ENCODE measurements around the gene NAA16.
"Not testable (repeated sequence)": the region's sequence is repeated elsewhere in the genome, so short reads cannot be mapped to it uniquely, and the experiment has no call there.

The NAA16 gene

DNA sequence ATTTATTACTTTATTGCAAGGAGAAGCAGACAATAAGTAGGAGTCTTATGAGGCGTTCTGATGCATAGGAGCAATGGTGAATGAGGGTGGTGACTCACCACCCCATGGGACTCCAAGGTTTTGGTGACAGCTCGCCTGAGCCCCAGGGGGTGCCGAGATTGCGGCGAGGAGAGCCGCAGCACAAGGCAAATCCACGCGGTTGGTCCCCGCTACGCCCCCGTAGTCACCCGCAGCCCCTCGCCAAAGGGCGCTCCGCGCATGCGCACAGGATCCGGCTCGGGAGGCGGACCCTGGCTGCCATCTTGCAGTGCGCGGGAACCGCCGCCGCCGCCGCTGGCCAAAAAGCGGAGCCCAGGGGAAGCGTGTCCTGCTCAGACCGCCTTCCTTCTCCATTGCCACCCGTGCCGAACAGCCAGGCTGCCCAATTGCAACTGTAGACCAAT is at the start of gene NAA16:
NAA16 (plus strand) TSS at position 305 of the 443 bp plus-strand sequence. CDS start 262 bp downstream, outside the sequence.
- DNase-seq: peak; percentile 93

DNA sequence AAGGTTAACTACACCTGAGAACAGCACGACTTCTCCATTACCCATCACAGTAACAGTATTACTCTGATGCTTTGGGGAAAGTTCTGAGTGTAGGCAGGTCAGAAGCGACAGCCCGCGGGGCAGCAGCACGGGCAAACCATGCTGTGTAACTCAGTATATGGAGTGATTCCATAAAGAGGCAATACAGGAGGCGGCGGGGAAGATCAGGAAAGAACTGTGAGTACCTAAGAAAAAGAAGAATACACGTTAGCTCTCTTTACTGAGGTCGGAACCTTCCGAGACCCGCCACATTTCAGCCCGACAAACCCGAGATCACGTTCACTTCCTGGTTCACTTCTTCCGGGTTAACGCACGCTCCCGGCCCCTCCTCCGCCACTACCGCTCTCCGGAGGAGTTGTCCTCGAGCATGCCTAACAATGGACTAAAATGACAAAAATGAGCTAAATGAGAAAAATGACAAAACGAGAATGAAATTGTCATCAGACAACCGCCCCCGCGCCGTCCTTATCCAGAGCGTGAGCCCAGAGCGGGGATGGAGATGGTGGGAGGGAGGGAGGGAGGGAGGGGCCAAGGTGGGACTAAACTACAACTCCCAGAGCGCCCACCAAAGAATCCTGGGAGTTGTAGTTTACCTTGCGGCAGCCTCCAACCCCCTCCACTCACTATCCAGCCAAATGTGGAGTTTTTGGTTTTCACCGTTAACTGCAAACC is 47.7 kb upstream of the NAA16 start, which contains the start of gene MTRF1:
MTRF1 (minus strand) TSS at position 316 of the 711 bp plus-strand sequence. CDS start 2,669 bp downstream, outside the sequence.
- DNase-seq: peak; percentile 81

DNA sequence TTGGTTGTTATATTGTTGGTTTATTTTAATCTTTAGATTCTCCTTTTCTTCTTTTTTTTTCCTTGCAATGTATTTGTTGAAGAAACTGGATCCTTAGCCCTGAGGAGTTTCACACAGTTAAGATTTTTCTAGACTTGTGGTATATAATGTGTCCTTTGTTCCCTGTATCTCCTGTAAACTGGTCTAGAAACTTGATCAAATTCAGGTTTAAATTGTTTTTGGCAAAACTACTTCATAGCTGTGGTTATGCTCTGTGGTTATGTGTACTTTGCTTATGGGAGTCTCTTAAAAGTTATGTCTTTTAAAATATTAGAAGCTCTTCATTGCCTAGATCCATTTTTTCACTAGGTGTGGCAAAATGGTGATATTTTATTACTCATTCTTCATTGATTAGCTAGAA is 44.0 kb upstream of the NAA16 start:
- DNase-seq: no peak

DNA sequence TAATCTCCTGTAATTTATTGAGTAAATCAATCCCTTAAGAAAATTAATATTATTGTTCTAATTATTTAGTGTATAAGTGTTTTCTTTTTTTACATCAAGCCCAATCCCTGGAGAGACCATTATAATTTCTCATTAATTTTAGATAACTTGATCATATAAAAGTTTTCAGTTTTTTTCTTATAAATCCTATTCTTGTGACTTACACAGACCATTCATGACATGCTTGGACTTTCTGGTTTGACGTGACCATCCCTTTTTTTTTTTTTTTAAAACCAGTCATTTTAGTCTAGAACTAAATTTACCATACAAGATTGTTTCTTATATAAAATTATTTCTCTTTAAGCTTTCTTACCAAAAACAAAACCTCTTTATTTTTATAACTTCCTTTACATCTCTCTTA is 42.3 kb upstream of the NAA16 start:
- peak; percentile 47 for DNase-seq

DNA sequence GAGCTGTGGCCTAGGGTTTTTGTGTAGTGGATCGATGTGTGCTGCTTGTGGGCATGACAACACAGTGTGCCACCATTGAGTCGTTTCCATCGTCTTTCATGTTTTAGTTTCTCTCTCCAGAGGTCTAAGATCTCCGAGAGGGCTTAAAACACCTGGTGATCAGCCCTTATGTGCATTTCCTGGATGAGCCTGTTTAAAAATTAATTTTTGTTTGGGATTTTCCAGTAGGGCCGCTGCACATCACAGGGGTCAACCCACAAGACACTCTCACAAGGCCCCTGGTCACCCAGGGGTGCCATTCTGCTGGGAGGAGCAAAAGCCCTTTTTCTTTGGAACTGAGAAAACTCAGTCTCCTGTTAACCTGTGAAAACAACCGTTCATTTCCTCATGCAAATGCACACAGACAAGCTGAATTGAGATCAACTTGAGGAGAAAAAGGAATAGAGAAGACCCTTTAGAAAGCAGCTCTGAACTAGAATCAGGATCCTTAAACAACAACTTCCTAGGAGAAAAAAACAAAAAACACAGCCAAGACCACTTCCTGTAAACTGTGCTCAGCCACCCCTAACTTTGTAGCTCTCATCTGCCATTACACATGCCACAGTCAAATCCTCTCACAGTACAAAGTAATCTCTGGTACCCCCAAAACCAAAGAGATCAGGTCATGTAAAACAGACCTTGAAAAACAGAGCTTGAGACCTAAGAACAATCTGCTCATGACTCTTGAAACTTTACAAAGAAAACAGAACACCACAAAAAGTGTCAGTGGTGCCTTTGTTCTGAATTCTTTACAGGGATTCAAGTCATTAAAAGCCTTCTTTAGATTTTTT is 39.4 kb upstream of the NAA16 start:
- DNase-seq: no peak

DNA sequence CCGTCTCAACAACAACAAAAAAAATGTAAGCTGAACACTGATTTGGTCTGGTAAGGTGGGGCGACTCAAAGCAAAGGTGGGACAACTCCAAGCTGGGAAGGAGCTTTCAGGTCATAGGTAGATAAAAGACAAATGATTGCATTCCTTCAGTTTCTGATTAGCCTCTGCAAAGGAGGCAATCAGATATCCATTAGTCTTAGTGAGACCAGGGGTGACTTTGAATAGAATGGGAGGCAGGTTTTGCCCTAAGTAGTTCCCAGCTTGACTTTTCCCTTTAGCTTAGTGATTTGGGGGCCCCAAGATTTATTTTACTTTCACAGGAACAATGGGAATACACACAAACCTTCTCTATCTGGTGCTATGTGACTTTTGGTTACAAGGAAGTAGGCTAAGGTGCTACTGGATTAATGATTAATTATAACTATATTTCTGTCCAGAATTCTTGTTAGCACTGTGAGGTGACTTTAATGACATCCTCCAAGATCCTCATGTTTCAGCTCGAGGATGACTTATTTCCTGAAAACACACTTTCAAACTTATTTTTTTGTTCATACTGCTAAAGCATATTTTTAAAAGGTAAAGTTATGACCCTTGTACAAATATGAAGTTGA is 37.1 kb upstream of the NAA16 start:
- no peak for DNase-seq

DNA sequence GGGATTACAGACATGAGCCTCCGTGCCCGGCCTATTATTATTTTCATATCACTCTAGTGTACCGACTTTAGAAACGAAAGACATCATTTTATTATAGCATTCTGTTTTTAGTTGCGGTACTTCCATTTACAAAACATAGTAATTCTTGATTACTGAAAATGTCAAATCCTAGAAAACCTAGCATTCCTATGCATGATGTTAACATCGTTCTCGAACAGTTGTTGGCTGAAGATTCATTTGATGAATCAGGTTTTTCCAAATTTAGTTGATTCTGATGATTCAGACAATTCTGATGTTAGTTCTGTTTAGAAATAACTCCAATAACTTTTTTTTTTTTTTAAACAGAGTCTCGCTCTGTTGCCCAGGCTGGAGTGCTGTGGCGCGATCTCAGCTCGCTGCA is 36.2 kb upstream of the NAA16 start:
- no peak for DNase-seq

DNA sequence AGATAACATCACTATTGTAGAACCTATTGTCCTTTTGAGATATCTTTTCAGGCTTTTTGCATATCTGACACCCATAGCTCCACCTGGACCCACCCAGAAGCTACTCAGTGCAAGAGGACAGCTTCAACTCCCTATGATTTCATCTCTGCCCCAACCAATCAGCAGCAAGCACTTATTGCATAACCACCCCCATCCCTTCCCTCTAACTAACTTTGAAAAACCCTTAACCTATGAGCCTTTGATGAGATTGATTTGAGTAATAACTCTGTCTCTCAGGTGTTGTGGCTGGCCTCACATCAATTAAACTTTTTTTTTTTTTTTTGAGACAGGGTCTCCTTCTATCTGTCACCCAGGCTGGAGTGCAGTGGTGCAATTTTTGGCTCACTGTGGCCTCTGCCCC is 34.2 kb upstream of the NAA16 start:
- no peak for DNase-seq

DNA sequence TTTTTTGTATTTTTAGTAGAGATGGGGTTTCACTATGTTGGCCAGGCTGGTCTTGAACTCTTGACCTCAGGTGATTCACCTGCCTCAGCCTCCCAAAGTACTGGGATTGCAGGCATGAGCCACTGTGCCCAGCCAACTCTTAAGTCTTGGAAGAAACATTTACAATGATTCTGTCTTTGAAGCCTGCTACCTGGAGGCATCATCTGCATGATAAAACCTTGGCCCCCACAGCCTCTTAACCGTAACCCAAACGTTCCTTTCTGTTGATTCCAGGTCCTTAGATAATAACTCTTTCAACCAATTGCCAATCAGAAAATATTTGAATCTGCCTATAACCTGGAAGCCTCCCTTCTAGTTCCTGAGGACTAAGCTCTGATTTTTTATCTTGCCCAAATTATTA is 31.9 kb upstream of the NAA16 start:
- not testable (repeated sequence) for DNase-seq

DNA sequence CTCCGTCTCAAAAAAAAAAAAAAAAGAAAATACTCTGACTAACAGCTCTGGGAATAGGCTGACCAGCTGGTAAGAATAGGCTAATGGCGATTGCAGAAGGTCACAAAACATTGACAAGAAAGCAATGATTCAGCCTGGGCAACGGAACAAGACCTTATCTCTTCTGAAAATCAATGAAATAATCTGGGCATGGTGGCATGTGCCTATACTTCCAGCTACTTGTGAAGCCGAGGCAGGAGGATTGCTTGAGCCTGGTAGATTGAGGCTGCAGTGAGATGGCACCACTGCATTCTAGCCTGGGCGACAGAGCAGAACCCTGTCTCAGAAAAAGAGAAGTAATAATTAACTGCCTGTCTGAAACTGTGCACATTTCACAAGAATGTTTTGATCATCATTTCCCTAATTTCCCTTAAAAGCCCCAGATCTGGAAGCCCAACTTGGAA is 28.9 kb upstream of the NAA16 start:
- no peak for DNase-seq

DNA sequence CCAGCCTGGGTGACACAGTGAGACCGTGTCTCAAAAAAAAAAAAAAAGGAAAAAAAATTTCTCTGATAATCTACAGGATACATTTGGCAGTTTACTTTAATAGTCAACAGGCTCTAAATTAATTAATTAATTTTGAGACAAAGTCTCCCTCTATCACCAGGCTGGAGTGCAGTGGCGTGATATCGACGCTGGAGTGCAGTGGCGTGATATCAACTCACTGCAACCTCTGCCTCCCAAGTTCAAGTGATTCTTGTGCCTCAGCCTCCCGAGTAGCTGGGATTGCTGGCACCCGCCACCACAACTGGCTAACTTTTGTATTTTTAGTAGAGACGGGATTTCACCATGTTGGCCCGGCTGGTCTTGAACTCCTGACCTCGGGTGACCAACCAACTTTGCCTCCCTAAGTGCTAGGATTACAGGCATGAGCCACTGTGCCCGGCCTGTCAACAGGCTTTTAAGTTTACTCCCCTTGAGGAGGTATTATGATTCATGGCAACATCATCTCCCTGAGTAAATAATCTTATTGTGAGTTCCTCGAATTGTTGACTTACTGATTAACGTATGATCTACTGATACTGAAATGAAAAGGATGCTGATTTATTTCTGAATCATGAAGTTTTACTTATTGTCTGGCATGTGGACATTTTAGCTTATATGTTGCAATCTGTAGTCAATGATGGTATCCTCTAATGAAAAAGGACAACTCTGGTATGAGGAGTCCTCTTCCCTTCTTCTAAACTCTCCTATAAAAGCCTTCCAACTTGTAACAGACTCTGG is 26.4 kb upstream of the NAA16 start:
- peak; percentile 79 for DNase-seq

DNA sequence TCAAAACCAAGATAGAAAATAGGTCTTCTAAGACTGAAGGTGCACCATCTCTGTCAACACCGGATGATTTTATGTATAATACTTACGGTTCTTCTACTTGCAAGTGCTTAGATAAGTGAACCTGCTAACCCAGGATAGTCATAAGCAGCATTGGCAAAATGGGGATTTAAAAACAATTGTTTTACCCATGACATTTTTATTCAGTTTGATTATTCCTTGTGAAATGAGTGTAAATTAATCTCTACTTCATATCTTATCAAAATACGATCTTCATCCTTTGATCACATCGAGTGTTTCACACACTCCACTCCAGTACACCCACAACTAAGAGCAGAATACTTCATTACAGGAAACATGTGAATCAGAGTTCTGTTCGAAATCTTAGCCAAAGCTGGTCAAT is 24.7 kb upstream of the NAA16 start:
- no peak for DNase-seq

DNA sequence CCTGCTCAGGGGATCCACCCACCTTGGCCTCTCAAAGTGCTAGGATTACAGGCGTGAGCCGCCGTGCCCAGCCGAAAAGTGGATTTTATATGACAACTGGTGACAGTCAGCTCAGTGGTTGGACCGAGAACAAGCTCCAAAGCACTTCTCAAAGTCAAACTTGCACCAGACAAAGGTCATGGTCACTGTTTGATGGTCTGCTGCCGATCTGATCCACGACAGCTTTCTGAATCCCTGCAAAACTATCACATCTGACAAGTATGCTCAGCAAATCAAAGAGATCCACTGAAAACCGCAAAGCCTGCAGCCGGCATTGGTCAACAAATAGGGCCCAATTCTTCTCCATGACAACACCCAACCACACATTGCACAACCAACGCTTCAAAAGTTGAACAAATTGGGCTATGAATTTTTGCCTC is 21.6 kb upstream of the NAA16 start:
- DNase-seq: no peak

DNA sequence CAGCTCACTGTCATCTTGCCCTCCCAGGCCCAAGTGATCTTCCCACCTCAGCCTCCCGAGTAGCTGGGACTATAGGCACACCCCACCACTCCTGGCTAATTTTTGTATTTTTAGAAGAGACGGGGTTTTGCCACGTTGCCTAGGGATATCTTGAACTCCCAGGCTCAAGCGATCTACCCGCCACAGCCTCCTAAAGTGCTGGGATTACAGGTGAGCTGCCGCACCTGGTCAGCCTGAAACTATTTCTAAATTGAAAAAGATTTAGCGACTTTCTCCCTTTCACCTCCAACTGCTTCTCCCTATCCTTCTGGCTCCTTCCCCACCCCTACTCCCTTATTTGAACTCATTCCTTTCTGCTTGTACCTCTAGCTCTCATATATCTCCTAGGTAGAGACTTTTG is 19.8 kb upstream of the NAA16 start:
- DNase-seq: no peak

DNA sequence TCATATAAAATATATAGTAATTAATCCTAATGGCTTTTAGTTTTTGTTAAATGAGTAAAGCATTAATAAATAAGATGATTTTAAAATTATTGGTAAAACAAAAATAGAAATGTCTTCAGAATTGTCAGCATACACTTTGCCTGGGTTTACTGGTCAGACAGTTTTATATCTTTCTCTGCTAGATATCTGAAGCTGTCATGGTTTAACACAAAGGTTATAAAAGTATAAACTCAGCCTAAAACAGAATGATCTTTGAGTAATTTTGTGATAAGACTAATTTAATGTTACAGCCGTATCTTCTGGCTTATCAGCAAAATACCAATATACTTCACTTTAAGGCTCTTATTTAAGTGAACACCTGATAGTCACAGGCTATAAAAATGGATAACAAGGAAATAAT is 17.8 kb upstream of the NAA16 start:
- DNase-seq: no peak

DNA sequence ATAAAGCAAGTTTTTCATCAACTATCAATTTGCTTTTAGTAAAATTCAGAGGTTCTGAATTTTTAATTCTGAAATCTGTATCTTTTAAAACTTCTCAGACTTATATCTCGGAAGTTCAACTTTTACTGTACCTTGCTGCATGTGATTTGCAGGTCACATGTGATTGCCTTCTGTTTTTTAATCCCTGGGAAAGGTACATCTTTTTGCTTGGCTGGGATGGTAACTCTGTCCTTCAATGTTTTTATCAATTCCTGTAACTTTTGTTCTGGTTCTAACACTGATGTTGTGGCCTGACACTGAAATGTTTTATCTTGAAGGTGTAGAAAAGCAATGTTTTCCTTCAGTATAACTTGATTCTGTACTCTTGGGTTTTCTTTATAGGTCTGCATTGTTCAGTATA is 16.2 kb upstream of the NAA16 start:
- DNase-seq: no peak

DNA sequence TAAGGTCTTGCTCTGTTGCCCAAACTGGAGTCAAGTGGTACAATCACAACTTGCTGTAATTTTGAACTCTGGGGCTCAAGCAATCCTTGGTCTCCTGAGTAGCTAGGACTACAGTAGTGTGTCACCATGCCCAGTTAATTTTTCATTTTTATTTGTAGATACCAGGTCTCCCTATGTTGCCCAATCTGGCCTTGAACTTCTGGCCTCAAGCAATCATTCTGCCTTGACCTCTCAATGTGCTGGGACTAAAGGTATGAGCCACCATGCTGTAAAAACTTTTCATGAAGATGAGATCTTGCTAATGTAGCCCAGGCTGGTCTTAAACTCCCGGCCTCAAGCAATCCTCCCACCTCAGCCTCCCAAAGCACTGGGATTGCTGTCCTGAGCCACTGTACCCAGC is 15.1 kb upstream of the NAA16 start:
- no peak for DNase-seq

DNA sequence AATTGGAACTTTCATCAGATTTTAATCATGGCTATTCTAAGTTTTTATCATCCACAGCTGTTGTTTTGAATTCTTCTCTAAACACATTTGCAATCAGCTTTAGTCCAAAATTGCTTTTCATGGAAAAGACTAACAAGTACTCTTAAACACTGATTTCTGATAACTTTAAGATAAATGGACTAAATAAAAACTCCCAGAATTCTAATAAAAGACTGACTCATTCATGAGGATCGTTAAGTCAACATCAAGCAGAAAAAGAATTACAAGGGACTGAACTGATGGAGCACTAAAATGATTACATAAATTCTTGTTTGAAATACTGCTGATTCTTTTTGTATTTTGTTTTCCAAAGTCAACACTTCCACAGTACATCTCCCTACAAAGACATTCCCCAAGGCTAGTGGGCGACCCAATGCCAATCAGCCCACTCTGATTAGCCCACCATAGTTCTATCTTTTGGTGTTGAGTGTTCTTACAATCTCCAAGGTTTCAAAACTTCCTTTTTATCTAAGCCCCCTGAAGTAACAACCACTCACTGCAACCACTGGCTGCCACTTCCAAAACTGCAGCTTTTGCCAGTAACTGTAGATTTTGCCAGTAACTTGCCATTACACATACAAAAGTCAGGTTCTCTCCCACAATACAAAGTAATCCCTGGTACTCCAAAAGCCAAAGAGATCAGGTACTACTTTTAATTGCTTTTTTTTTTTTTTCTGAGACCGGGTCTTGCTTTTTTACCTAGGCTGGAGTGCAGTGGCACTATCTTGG is 14.0 kb upstream of the NAA16 start:
- DNase-seq: no peak

DNA sequence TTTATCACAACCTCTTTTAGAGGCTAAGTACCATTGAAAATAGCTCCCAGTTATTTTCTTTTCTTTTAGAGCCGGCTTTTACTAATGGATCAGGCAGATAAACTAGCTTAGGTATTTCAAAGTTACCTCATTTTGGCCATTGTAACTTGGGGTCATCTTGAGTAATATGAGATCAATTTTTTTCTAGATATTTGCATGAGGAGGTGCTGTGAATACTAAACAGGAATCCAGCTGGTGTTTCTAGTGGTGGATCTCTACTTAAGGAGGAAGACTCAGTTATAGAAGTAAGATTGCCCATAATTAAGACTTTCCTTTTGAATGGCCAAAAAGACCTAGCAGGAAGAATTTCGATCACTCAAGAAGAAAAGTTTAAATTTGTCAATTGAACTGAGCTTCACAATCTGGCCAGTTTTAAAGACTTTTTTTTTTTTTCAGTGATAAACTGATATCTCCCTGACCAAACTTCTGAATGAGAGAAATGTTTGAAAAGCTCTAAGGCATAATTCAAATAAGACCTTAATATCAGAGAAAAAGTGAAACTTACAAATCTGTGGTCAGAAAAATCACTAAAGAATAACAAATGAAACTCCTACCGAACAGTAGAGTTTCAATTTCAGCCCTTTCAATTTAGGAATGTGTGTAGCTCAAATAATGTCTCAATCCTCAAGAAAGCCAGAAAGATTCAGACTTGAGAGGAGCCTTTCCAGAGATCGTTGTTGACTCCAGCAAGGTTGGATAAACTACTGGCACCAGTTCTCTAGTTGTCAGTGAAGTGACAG is 11.6 kb upstream of the NAA16 start:
- DNase-seq: no peak

DNA sequence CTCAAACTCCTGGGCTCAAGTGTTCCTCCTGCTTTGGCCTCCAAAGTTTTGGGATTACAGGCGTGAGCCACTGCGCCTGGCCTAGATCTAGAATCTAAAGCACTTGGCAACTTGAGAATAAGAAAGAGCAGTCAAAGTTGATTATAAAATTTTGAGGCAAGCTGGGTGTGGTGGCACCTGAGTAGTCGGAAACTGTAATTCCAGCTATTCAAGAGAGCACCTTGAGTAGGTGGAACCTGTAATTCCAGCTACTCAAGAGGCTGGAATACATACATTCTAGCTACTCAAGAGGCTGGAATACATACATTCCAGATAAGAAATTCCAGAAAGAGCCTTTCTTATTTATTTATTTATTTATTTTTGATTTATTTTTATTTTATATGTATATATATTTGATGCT is 8.3 kb upstream of the NAA16 start:
- DNase-seq: no peak

DNA sequence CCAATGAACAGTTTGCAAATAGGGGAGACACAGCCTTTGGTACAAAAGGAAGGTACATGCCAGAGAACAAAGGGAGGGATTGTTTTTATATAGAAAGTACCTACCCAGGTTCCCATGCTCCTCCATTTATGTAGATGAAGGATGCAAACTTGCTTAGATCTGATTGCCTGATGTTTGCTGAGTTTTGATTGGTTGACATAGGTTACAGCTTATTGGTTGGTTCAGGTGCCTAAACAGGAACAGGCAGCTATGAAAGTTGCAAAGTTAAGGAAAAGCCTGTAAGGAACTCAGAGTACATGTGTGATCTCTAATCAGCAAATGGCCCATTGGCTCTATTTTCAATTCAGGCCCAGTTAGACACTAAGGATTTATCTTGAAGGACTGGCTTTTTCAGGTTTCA is 6.5 kb upstream of the NAA16 start:
- DNase-seq: no peak
